GM21381 (cell line): ENCODE measurements around the gene SRPK2.
"Not testable (repeated sequence)": the region's sequence is repeated elsewhere in the genome, so short reads cannot be mapped to it uniquely, and the experiment has no call there.

Experiments
- ATAC-seq: cut with Tn5 transposase; IDR thresholded peaks from one replicate; pipeline ENCODE4 v1.9.1; 2021; ENCODE audit warnings: mild to moderate bottlenecking, moderate library complexity; ENCODE audit not compliant: unreplicated experiment

Gene SRPK2

GRCh38 chr7:105305633-105306032 lies 83.1 kb downstream of the SRPK2 start:
- no peak for ATAC-seq

GRCh38 chr7:105304040-105304895 lies 84.5 kb downstream of the SRPK2 start:
- peak; percentile 77 for ATAC-seq

- not testable (repeated sequence) for ATAC-seq
Observed at GRCh38 chr7:105300587-105300986, 88.1 kb downstream of the SRPK2 start.

- ATAC-seq: peak; percentile 95
Observed at GRCh38 chr7:105298439-105298894, 90.3 kb downstream of the SRPK2 start.

- peak; percentile 30 for ATAC-seq
Observed at GRCh38 chr7:105297985-105298384, 90.7 kb downstream of the SRPK2 start.

- no peak for ATAC-seq
Observed at GRCh38 chr7:105297309-105297708, 91.4 kb downstream of the SRPK2 start.

GRCh38 chr7:105296491-105296890 lies 92.2 kb downstream of the SRPK2 start:
- no peak for ATAC-seq

GRCh38 chr7:105295596-105296352 lies 92.9 kb downstream of the SRPK2 start:
- ATAC-seq: no peak

GRCh38 chr7:105294482-105294881 lies 94.2 kb downstream of the SRPK2 start:
- not testable (repeated sequence) for ATAC-seq

GRCh38 chr7:105289704-105290103 lies 99.0 kb downstream of the SRPK2 start:
- ATAC-seq: no peak

- ATAC-seq: no peak
Observed at GRCh38 chr7:105286441-105286840, 102.3 kb downstream of the SRPK2 start.

GRCh38 chr7:105285118-105285874 lies 103.4 kb downstream of the SRPK2 start:
- no peak for ATAC-seq

GRCh38 chr7:105284014-105284413 lies 104.7 kb downstream of the SRPK2 start:
- ATAC-seq: no peak

- no peak for ATAC-seq
Observed at GRCh38 chr7:105281966-105282365, 106.8 kb downstream of the SRPK2 start.

GRCh38 chr7:105279688-105280007 lies 109.1 kb downstream of the SRPK2 start:
- peak; percentile 90 for ATAC-seq

- peak; percentile 60 for ATAC-seq
Observed at GRCh38 chr7:105278973-105279687, 109.6 kb downstream of the SRPK2 start.

GRCh38 chr7:105278565-105278964 lies 110.2 kb downstream of the SRPK2 start:
- no peak for ATAC-seq

GRCh38 chr7:105277341-105277740 lies 111.4 kb downstream of the SRPK2 start:
- peak; percentile 38 for ATAC-seq

GRCh38 chr7:105270117-105270516 lies 118.6 kb downstream of the SRPK2 start:
- no peak for ATAC-seq

GRCh38 chr7:105269397-105269796 lies 119.3 kb downstream of the SRPK2 start:
- ATAC-seq: no peak
